Ishikawa (cell line): ENCODE results near the gene ARL4C.

ENCODE experiments used
- CEBPB ChIP-seq: IDR thresholded peaks from 2 replicates; pipeline ENCODE4 v1.6.1; 2012
- CREB1 ChIP-seq: IDR thresholded peaks from 2 replicates; pipeline ENCODE4 v1.6.1; 2012; ENCODE audit warnings: low read depth
- EGR1 ChIP-seq: IDR thresholded peaks from 2 replicates; pipeline ENCODE4 v1.6.1; 2012
- EP300 ChIP-seq: IDR thresholded peaks from 2 replicates; pipeline ENCODE4 v1.6.1; 2012; ENCODE audit warnings: borderline replicate concordance
- FOXM1 ChIP-seq: IDR thresholded peaks from 2 replicates; pipeline ENCODE4 v1.6.1; 2012; ENCODE audit warnings: low read depth, borderline replicate concordance
- MAX ChIP-seq: IDR thresholded peaks from 2 replicates; pipeline ENCODE4 v1.6.1; 2012
- NFIC ChIP-seq: IDR thresholded peaks from 2 replicates; pipeline ENCODE4 v1.6.1; 2012
- RAD21 ChIP-seq: IDR thresholded peaks from 2 replicates; pipeline ENCODE4 v1.6.1; 2012; ENCODE audit warnings: low read depth
- TAF1 ChIP-seq: IDR thresholded peaks from 2 replicates; pipeline ENCODE4 v1.6.1; 2012; ENCODE audit warnings: low read depth, mild to moderate bottlenecking
- TCF12 ChIP-seq: IDR thresholded peaks from 2 replicates; pipeline ENCODE4 v1.6.1; 2012; ENCODE audit warnings: low read depth
- TEAD4 ChIP-seq: IDR thresholded peaks from 2 replicates; pipeline ENCODE4 v1.6.1; 2012
- YY1 ChIP-seq: IDR thresholded peaks from 2 replicates; pipeline ENCODE4 v1.6.1; 2012; ENCODE audit warnings: low read depth
- ZBTB7A ChIP-seq: IDR thresholded peaks from 2 replicates; pipeline ENCODE4 v1.6.1; 2012; ENCODE audit warnings: low read depth
- TF ChIP-seq, protein P1 (sequence below): IDR thresholded peaks from 2 replicates; pipeline ENCODE4 v1.6.1; 2012
- TF ChIP-seq, protein P2 (sequence below): IDR thresholded peaks from 2 replicates; pipeline ENCODE4 v1.6.1; 2012; ENCODE audit warnings: low read depth, mild to moderate bottlenecking

The ARL4C gene

GRCh38 chr2:234491281-234491680 lies 5.6 kb downstream of the ARL4C start:
- TF ChIP-seq YY1 (no peak), MAX (no peak), TEAD4 (no peak), FOXM1 (no peak), EP300 (no peak), NFIC (no peak), CREB1 (no peak), RAD21 (no peak), CEBPB (no peak), TCF12 (no peak), EGR1 (no peak), ZBTB7A (no peak), TAF1 (no peak)
- TF ChIP-seq, protein P1, sequence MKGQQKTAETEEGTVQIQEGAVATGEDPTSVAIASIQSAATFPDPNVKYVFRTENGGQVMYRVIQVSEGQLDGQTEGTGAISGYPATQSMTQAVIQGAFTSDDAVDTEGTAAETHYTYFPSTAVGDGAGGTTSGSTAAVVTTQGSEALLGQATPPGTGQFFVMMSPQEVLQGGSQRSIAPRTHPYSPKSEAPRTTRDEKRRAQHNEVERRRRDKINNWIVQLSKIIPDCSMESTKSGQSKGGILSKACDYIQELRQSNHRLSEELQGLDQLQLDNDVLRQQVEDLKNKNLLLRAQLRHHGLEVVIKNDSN: no peak
- TF ChIP-seq, protein P2, sequence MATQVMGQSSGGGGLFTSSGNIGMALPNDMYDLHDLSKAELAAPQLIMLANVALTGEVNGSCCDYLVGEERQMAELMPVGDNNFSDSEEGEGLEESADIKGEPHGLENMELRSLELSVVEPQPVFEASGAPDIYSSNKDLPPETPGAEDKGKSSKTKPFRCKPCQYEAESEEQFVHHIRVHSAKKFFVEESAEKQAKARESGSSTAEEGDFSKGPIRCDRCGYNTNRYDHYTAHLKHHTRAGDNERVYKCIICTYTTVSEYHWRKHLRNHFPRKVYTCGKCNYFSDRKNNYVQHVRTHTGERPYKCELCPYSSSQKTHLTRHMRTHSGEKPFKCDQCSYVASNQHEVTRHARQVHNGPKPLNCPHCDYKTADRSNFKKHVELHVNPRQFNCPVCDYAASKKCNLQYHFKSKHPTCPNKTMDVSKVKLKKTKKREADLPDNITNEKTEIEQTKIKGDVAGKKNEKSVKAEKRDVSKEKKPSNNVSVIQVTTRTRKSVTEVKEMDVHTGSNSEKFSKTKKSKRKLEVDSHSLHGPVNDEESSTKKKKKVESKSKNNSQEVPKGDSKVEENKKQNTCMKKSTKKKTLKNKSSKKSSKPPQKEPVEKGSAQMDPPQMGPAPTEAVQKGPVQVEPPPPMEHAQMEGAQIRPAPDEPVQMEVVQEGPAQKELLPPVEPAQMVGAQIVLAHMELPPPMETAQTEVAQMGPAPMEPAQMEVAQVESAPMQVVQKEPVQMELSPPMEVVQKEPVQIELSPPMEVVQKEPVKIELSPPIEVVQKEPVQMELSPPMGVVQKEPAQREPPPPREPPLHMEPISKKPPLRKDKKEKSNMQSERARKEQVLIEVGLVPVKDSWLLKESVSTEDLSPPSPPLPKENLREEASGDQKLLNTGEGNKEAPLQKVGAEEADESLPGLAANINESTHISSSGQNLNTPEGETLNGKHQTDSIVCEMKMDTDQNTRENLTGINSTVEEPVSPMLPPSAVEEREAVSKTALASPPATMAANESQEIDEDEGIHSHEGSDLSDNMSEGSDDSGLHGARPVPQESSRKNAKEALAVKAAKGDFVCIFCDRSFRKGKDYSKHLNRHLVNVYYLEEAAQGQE: no peak

GRCh38 chr2:234490271-234491091 lies 6.4 kb downstream of the ARL4C start:
- TF ChIP-seq TEAD4 (no peak), ZBTB7A (no peak)

- TF ChIP-seq CREB1 (no peak), EGR1 (no peak), FOXM1 (no peak), TEAD4 (no peak), MAX (no peak), ZBTB7A (no peak), RAD21 (no peak), TAF1 (no peak), TCF12 (no peak), EP300 (no peak), CEBPB (no peak), YY1 (no peak)
- TF ChIP-seq, protein P1: no peak
- TF ChIP-seq, protein P2: no peak
Measured at GRCh38 chr2:234488913-234489451, 7.9 kb downstream of the ARL4C start.

DNA sequence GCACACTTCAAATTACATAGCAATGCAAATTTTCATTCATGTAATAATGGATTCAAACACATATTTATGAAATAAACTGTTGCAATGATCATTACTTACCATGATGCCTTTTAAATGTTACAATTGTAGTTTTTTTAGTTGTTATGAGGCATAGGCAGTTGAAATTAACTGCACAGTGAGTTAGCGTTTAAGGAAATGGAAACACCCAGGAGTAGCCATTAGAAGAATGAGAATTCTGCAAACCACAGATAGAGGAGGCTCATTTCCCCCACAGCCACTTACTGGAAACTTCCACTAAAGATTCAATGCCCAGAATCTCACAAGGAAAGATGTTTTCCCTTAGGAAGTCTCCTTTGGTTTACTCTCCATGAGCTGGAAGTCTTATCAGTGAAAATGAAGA lies 8.4 kb downstream of the ARL4C start:
- TF ChIP-seq TAF1: no peak
- TF ChIP-seq RAD21: no peak
- TF ChIP-seq CEBPB: no peak
- no peak for TF ChIP-seq YY1
- TF ChIP-seq, protein P1: no peak
- no peak for TF ChIP-seq MAX
- no peak for TF ChIP-seq EGR1
- no peak for TF ChIP-seq EP300

- no peak for TF ChIP-seq MAX
- TF ChIP-seq RAD21: no peak
- no peak for TF ChIP-seq TEAD4
- TF ChIP-seq CREB1: no peak
- no peak for TF ChIP-seq CEBPB
- no peak for TF ChIP-seq EGR1
- no peak for TF ChIP-seq EP300
- no peak for TF ChIP-seq NFIC
- TF ChIP-seq YY1: no peak
- TF ChIP-seq TAF1: no peak
- TF ChIP-seq ZBTB7A: no peak
- TF ChIP-seq, protein P2: no peak
- TF ChIP-seq TCF12: no peak
- TF ChIP-seq, protein P1: no peak
- TF ChIP-seq FOXM1: no peak
Measured at GRCh38 chr2:234487356-234487755, 9.5 kb downstream of the ARL4C start.
